ENCODE results near the gene AFDN. TPM values are rescaled to one million over a fixed set of nuclear protein-coding genes. Genes with fewer than 3 reads are reported as not detected.

The AFDN gene
- total RNA-seq, 1 experiment from 2014 or later: 107 TPM

- no TSS peak for BruUV-seq (replicated peaks)
- no peak overlapping the region for H3K27ac ChIP-seq (ENCODE audit: low read depth, low read length, poor library complexity, severe bottlenecking)
Measured at GRCh38 chr6:167934426-167934864, 107.7 kb downstream of the AFDN start.

GRCh38 chr6:167936051-167936450 is 109.3 kb downstream of the AFDN start:
- H3K36me3 ChIP-seq (ENCODE audit: insufficient read depth, low read length, poor library complexity, severe bottlenecking): no peaks in the 10 kb centered on the region
- ChIA-PET CTCF (no interaction called here), POLR2A (ENCODE audit: low non-redundant PET) (interaction anchor here (0.7 kb wide), 1 partner anchor 851 kb away, joined by 3 read pairs; no protein-coding TSS in a partner anchor)
- TF ChIP-seq EZH2 (IDR thresholded peaks at IDR 0.05; ENCODE audit: borderline replicate concordance, low read depth, low read length, poor library complexity, severe bottlenecking) (no peak), CTCF (conservative IDR thresholded peaks at IDR 0.05; ENCODE audit: low read depth, low read length) (no peak)
- DNase-seq (ENCODE audit: low spot score): no peak
- H3K27me3 ChIP-seq (replicated peaks; ENCODE audit: insufficient read depth, low read depth, low read length, poor library complexity): no peaks in the 10 kb centered on the region
- BruUV-seq (replicated peaks): no TSS peak
- no peak overlapping the region for H3K4me3 ChIP-seq (ENCODE audit: low read depth, low read length, poor library complexity, severe bottlenecking)
- no peaks in the 10 kb centered on the region for H3K9me3 ChIP-seq (ENCODE audit: low read depth, low read length, poor library complexity, severe bottlenecking)
- intact Hi-C loops (cut with micrococcal nuclease; ENCODE audit: unreplicated experiment): no loop called here
- no peaks in the 10 kb centered on the region for H3K4me1 ChIP-seq (ENCODE audit: insufficient read depth, low read length, poor library complexity, severe bottlenecking)
- H3K27ac ChIP-seq (ENCODE audit: low read depth, low read length, poor library complexity, severe bottlenecking): no peak overlapping the region

More at GRCh38 chr6:167934426-167934864, 107.7 kb downstream of the AFDN start:
- H3K4me3 ChIP-seq (ENCODE audit: low read depth, low read length, poor library complexity, severe bottlenecking): no peak overlapping the region
- DNase-seq (ENCODE audit: low spot score): no peak
- no peaks in the 10 kb centered on the region for H3K9me3 ChIP-seq (ENCODE audit: low read depth, low read length, poor library complexity, severe bottlenecking)
- POLR2A ChIA-PET (ENCODE audit: low non-redundant PET): no interaction called here
- H3K36me3 ChIP-seq (ENCODE audit: insufficient read depth, low read length, poor library complexity, severe bottlenecking): no peaks in the 10 kb centered on the region
- no peaks in the 10 kb centered on the region for H3K4me1 ChIP-seq (ENCODE audit: insufficient read depth, low read length, poor library complexity, severe bottlenecking)
- intact Hi-C loops (cut with micrococcal nuclease; ENCODE audit: unreplicated experiment): no loop called here
- CTCF ChIA-PET: no interaction called here
- TF ChIP-seq CTCF (conservative IDR thresholded peaks at IDR 0.05; ENCODE audit: low read depth, low read length): no peak
- TF ChIP-seq EZH2 (IDR thresholded peaks at IDR 0.05; ENCODE audit: borderline replicate concordance, low read depth, low read length, poor library complexity, severe bottlenecking): no peak
- H3K27me3 ChIP-seq (replicated peaks; ENCODE audit: insufficient read depth, low read depth, low read length, poor library complexity): no peaks in the 10 kb centered on the region

GRCh38 chr6:167937301-167937700 is 110.6 kb downstream of the AFDN start:
- Histone ChIP-seq H3K27me3 (replicated peaks; ENCODE audit: insufficient read depth, low read depth, low read length, poor library complexity) (no peaks in the 10 kb centered on the region), H3K4me1 (ENCODE audit: insufficient read depth, low read length, poor library complexity, severe bottlenecking) (no peaks in the 10 kb centered on the region), H3K36me3 (ENCODE audit: insufficient read depth, low read length, poor library complexity, severe bottlenecking) (no peaks in the 10 kb centered on the region), H3K9me3 (ENCODE audit: low read depth, low read length, poor library complexity, severe bottlenecking) (no peaks in the 10 kb centered on the region), H3K27ac (ENCODE audit: low read depth, low read length, poor library complexity, severe bottlenecking) (no peak overlapping the region), H3K4me3 (ENCODE audit: low read depth, low read length, poor library complexity, severe bottlenecking) (no peak overlapping the region)
- CTCF ChIA-PET: no interaction called here
- no peak for DNase-seq (ENCODE audit: low spot score)
- TF ChIP-seq EZH2 (IDR thresholded peaks at IDR 0.05; ENCODE audit: borderline replicate concordance, low read depth, low read length, poor library complexity, severe bottlenecking) (no peak), CTCF (conservative IDR thresholded peaks at IDR 0.05; ENCODE audit: low read depth, low read length) (no peak)
- POLR2A ChIA-PET (ENCODE audit: low non-redundant PET): no interaction called here
- intact Hi-C loops (cut with micrococcal nuclease; ENCODE audit: unreplicated experiment): no loop called here
- no TSS peak for BruUV-seq (replicated peaks)
